ENCODE results near the gene PTPRT. TPM values are rescaled to one million over a fixed set of nuclear protein-coding genes. Genes with fewer than 3 reads are reported as not detected.
A peak's percentile ranks its signal among the peaks of the same experiment; 100 is the strongest.

Gene PTPRT
- total and polyA plus RNA-seq, 12 donors = 0.04 to 0.53 (median 0.22) TPM; not detected in 1

- intact Hi-C loops (cut with DNase I) = loop anchor here in 2 of 10 donors (10.0 kb wide), 2 partner anchors 342 to 992 kb away; partner anchors contain the start of gene PTPRT (in 2 of the 2)
- H3K9me3 ChIP-seq = no peaks in the 10 kb centered on the region
- DNase-seq = no peak
- WGBS, 2 donors = 73 to 76% methylated on average over 2 of the region's 2 CpGs
- no peaks in the 10 kb centered on the region for H3K4me1 ChIP-seq
- TF ChIP-seq CTCF (IDR thresholded peaks at IDR 0.05) = no peak
- H3K36me3 ChIP-seq = no peaks in the 10 kb centered on the region
- no peak overlapping the region for H3K27ac ChIP-seq
- peaks cover 0 to 3% (median 0%) of the 10 kb centered on the region in 7 donors for H3K27me3 ChIP-seq
- ATAC-seq = no peak
- no peak overlapping the region for H3K4me3 ChIP-seq
Observed at GRCh38 chr20:42193119-42193518, 996.6 kb downstream of the PTPRT start.

- no peaks in the 10 kb centered on the region for H3K9me3 ChIP-seq
- intact Hi-C loops (cut with DNase I) = loop anchor here in 2 of 10 donors (10.0 kb wide), 2 partner anchors 342 to 992 kb away; partner anchors contain the start of gene PTPRT (in 2 of the 2)
- no peak for ATAC-seq
- DNase-seq = no peak
- H3K36me3 ChIP-seq = no peaks in the 10 kb centered on the region
- no peak for TF ChIP-seq CTCF (IDR thresholded peaks at IDR 0.05)
- H3K27me3 ChIP-seq = peaks cover 0 to 3% (median 0%) of the 10 kb centered on the region in 7 donors
- H3K4me3 ChIP-seq = no peak overlapping the region
- no peak overlapping the region for H3K27ac ChIP-seq
- 41 to 47% methylated on average over 2 of the region's 2 CpGs for WGBS, 2 donors
- H3K4me1 ChIP-seq = no peaks in the 10 kb centered on the region
Observed at GRCh38 chr20:42192321-42192720, 997.4 kb downstream of the PTPRT start.

GRCh38 chr20:42191140-42191860, 998.4 kb downstream of the PTPRT start:
- 61 to 62% methylated on average over 4 of the region's 4 CpGs for WGBS, 2 donors
- ATAC-seq = no peak
- TF ChIP-seq CTCF (IDR thresholded peaks at IDR 0.05) = peak in 1 of 9 donors; percentile 34

GRCh38 chr20:42190084-42190483, 999.6 kb downstream of the PTPRT start:
- intact Hi-C loops (cut with DNase I) = loop anchor here in 2 of 10 donors (10.0 kb wide), 2 partner anchors 345 to 995 kb away; partner anchors contain the start of gene PTPRT (in 2 of the 2)

More at GRCh38 chr20:42191140-42191860, 998.4 kb downstream of the PTPRT start:
- intact Hi-C loops (cut with DNase I) = loop anchor here in 2 of 10 donors (10.0 kb wide), 2 partner anchors 344 to 994 kb away; partner anchors contain the start of gene PTPRT (in 2 of the 2)
- Histone ChIP-seq H3K27me3 (no peaks in the 10 kb centered on the region), H3K36me3 (no peaks in the 10 kb centered on the region), H3K27ac (no peak overlapping the region), H3K4me3 (no peak overlapping the region), H3K9me3 (no peaks in the 10 kb centered on the region), H3K4me1 (no peaks in the 10 kb centered on the region)
- DNase-seq = no peak

More at GRCh38 chr20:42190084-42190483, 999.6 kb downstream of the PTPRT start:
- no peak for DNase-seq
- WGBS, 2 donors = 72 to 75% methylated on average over 3 of the region's 3 CpGs
- Histone ChIP-seq H3K27ac (no peak overlapping the region), H3K9me3 (no peaks in the 10 kb centered on the region), H3K4me1 (no peaks in the 10 kb centered on the region), H3K4me3 (no peak overlapping the region), H3K27me3 (no peaks in the 10 kb centered on the region), H3K36me3 (no peaks in the 10 kb centered on the region)
- ATAC-seq = no peak
- TF ChIP-seq CTCF (IDR thresholded peaks at IDR 0.05) = no peak

All from heart right ventricle (tissue), 16 donors.